Measurements from ENCODE around the gene ZNF429.
"Not testable (repeated sequence)": the region's sequence is repeated elsewhere in the genome, so short reads cannot be mapped to it uniquely, and the experiment has no call there.

Gene ZNF429

DNA sequence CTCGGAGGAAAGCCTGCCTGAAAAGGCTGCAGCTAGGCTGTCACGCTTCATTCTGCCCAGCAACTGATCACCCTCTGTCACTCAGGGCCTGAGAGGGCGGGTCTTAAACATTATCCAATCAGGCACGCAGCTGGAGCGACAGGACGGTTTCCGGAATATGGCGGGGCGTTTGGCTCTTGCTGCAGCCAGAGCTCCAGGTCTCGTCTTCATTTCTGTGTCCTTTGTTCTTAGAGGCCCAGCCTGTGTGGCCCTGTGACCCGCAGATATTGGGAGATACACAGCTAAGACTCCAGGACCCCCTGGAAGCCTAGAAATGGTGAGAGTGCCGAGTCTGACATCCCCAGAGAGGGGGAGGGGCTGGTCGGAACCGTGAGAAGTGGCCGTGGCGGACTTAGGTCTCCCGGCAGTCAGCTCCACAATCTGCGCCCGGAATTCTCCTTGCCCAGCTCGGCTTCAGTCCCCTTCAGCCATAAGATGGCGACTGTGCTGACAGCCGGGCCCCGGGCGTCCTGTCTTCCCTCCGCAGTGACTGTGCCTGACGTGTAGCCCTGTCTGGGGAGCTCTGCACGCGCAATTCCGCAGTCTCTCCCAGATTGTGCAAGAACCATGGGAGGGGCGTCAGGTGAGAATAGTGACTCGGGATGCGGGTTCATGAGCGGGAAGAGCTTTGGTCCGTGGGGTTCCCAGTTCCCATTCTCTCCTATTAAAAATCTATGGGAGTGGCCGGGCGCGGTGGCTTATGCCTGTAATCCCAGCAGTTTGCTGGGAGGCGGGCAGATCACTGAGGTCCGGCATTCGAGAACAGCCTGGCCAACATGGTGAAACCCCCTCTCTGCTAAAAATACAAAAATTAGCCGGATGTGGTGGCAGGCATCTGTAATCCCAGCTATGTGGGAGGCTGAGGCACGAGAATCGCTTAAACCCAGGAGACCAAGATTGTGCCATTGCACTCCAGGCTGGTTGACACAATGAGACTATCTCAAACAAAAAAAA, at the start of gene ZNF429:
Gene ZNF429 (plus strand): TSS at position 144 of the 993 bp plus-strand sequence. CDS start 170 bp downstream, at position 314.
- peak; percentile 92 for DNase-seq

GRCh38 chr19:21460686-21461085, 44.7 kb upstream of the ZNF429 start:
- no peak for DNase-seq

DNA sequence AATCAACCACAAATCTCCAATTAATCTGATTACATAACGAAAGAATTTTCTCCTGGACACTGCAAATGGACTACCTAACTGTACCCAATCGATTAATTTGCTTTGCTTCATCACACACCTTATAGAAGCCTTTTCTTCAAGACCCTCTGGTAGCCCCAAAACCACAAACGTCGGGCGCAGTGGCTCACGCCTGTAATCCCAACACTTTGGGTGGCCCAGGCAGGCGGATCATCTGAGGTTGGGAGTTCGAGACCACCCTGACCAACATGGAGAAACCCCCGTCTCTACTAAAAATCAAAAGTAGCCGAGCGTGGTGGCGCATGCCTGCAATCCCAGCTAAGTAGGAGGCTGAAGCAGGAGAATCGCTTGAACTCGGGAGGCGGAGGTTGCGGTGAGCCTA, 42.9 kb upstream of the ZNF429 start:
- no peak for DNase-seq

DNA sequence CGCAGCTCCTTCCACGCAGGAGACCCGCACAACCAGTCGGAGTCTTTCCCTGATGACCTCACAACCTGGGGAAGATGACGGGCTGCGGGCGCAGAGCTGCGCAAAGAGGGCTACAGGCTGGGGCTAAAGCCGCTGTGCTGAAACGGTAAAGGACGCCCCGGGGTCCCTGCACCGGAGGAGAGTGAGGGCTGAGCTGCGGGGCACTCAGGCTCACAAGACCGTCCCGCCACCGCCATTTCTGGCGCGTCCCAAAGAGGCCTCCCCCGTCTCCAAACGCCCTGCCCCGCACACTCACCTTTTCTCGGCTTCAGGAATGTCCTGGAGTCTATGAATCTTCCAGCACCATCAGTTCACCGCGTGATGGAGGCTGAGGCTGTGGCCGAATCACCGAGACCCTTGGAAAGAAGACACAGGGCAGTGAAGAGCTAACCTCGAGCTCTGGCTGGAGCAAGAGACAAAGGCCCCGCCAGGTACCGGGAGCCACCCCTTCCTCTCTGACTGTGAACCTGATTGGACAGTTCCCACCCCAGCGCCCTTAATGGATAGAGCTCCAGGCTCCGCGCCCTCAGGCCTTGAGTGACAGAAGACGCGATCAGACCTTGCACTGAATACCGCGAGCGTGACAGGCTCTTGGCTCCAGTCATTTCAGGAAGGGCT, 41.8 kb upstream of the ZNF429 start:
- DNase-seq: peak; percentile 90

DNA sequence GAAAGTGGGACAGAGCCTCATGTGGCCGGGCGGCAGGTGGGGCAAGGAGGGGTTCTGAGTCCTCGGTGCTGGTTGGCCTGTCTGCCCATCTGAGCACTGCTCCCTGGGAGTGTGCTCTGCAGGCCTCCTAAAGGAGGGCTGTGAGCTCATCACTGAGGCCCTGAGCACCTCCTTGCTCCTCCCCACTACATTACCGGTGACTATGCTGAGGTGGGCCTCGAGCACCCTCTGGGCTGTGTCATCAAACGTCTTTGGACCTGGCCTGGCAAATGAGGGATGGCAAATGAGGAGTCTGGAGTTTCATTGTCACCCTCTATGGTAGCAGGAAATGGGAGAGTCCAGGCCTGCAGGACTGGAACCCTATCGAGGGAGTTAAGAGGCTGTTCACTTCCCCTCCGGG, 38.8 kb upstream of the ZNF429 start:
- DNase-seq: no peak

GRCh38 chr19:21468791-21469190, 36.6 kb upstream of the ZNF429 start:
- DNase-seq: no peak

- DNase-seq: no peak
Observed at GRCh38 chr19:21472507-21472906, 32.9 kb upstream of the ZNF429 start.

GRCh38 chr19:21474671-21475181, 30.7 kb upstream of the ZNF429 start:
- peak; percentile 76 for DNase-seq

GRCh38 chr19:21482361-21482760, 23.0 kb upstream of the ZNF429 start:
- not testable (repeated sequence) for DNase-seq

DNA sequence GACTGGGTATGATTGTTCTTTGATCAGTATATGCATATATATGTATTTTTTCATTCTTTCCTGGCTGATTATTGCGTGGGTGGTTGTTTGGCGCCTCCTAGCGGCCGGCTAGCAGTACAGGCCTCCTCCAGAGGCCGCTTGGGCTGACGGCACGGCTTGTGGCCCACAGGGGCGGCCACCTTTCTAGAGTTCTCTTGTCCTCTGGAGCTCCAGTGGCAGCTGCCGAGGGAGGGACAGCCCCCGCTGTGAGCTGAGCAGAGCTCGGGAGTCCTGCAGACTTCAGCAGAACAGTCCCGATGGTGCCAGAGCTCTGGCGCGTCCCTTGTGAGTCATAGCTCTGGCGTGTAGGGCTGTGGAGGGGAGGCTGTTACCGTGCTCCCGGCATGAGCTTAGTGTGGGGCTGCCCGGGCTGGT, 22.5 kb upstream of the ZNF429 start:
- no peak for DNase-seq

GRCh38 chr19:21483589-21484170, 21.7 kb upstream of the ZNF429 start:
- no peak for DNase-seq

- DNase-seq: no peak
Observed at GRCh38 chr19:21484631-21485030, 20.8 kb upstream of the ZNF429 start.

DNA sequence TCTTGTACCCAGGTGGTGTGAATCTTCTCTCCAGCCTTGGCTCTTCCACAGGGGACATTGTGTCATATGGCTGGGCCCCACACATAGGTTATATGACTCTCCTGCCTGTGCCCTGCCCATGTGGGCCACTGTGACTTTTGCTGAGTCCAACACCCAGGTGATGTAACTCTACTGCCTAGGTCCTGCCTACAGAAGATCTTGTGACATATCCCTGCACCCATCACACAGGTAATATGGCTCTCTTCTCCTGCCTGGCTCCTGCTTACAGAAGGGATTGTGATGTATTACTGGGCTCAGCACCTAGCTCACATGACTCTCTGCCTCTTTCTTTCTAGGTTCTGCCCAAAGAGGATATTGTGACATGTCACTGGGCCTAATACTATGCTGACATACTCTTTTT, 19.5 kb upstream of the ZNF429 start:
- no peak for DNase-seq

GRCh38 chr19:21487969-21488368, 17.4 kb upstream of the ZNF429 start:
- no peak for DNase-seq

- DNase-seq: no peak
Observed at GRCh38 chr19:21491146-21491545, 14.3 kb upstream of the ZNF429 start.

DNA sequence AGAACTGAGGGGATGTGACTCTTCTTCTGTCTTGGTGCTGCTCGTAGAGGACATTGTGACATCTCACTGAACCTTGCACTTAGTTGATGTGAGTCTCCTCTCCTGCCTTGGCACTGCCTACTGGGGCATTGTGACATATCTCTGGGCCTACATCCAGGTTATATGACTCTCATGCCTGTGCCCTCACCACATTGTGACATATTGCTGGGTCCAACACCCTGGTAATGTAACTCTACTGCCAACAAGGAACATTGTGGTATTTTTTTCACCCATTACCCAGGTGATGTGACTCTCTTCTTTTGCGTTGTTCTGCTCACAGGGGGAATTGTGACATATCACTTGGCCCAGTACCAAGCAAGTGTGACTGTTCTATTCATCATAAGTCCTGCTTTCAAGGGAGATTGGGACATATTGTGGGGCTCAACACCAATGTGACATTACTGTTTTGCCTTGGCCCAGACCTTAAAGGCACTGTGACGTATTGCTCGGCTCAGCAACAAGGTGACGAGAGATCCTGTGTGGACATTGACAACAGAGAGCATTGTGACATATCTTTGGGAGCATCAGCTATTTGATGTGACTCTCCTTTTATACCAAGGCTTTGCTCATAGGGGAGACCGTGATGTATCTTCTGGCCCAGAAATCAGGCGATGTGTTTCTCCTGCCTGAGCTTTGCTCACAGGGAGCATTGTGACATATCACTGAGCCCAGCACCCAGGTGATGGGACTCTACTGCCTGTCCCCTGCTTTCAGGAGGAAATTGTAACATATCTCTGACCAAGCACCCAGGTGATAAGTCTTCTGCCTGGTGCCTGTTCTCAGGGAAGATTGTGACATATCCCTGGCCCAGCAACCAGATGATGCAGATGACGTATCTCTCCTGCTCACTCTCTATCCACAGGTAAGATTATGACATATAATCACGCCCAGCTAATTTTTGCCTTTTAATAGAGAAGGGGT, 12.2 kb upstream of the ZNF429 start:
- no peak for DNase-seq

- no peak for DNase-seq
Observed at GRCh38 chr19:21496876-21497275, 8.5 kb upstream of the ZNF429 start.

DNA sequence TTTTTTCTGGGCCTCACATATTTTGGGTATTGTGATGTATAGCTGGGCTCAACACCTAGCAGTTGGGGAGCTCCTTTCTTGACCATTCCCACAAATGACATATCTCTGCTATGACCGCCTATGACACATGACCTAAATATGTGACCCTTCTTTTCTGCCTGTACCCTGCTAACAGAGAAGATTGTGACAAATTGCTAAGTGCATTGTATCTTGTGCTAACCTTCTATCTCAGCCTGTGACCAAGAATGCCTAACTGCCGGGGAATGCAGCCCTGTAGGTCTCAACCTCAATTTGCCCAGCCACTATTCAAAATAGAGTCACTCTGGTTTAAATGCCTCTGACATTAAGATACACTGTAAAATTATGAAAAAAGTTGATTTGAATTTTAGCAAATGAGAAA, 6.8 kb upstream of the ZNF429 start:
- DNase-seq: no peak

- DNase-seq: no peak
Observed at GRCh38 chr19:21508198-21508597, 2.8 kb downstream of the ZNF429 start.

DNA sequence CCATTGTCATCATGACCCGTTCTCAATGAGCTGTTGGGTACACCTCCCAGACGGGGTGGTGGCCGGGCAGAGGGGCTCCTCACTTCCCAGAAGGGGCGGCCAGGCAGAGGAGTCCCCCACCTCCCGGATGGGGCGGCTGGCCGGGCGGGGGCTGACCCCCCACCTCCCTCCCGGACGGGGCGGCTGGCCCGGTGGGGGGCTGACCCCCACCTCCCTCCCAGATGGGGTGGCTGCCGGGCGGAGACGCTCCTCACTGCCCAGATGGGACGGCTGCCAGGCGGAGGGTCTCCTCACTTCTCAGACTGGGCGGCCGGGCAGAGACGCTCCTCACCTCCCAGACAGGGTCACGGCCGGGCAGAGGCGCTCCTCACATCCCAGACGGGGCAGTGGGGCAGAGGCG, 5.7 kb downstream of the ZNF429 start:
- not testable (repeated sequence) for DNase-seq

GRCh38 chr19:21512609-21513008, 7.2 kb downstream of the ZNF429 start:
- not testable (repeated sequence) for DNase-seq

- DNase-seq: no peak
Observed at GRCh38 chr19:21513651-21514050, 8.2 kb downstream of the ZNF429 start.
